HepG2 (cell line): Measurements from ENCODE around the gene CPNE1. TPM values are rescaled to one million over a fixed set of nuclear protein-coding genes. Genes with fewer than 3 reads are reported as not detected.

Experiments used
- ATF6 ChIP-seq: sonication (generic); formaldehyde crosslinking; conservative IDR thresholded peaks from 2 replicates; pipeline ENCODE4 v1.4.0; 2020; ENCODE audit warnings: missing genetic modification reagents
- BCL3 ChIP-seq: sonication (generic); formaldehyde crosslinking; IDR thresholded peaks from 2 replicates; pipeline ENCODE4 v1.5.1; 2020; ENCODE audit warnings: mild to moderate bottlenecking, missing genetic modification reagents, moderate library complexity
- CBX5 ChIP-seq: sonication (generic); formaldehyde crosslinking; IDR thresholded peaks from 2 replicates; pipeline ENCODE4 v1.4.0; 2020; ENCODE audit warnings: missing genetic modification reagents, borderline replicate concordance
- CREB1 ChIP-seq, 2 experiments: fragments of 450-650 bp in 1 of 2; IDR thresholded peaks; 2 replicates each; pipeline ENCODE4 v1.6.1; 2016 to 2017; ENCODE audit warnings: control low read depth in 1 of 2, mild to moderate bottlenecking in 1 of 2, missing compliant biosample characterization in 1 of 2, missing genetic modification characterization in 1 of 2
- HCFC1 ChIP-seq: fragments of 150-350 bp; IDR thresholded peaks from 2 replicates; pipeline ENCODE4 v1.6.1; 2014; ENCODE audit warnings: low read depth, low read length
- NFIC ChIP-seq: IDR thresholded peaks from 2 replicates; pipeline ENCODE4 v1.6.1; 2012; ENCODE audit warnings: mild to moderate bottlenecking, low read length, inconsistent platforms
- NONO ChIP-seq, 2 experiments: fragments of 450-650 bp in 1 of 2; sonication (generic) in 1 of 2; formaldehyde crosslinking in 1 of 2; IDR thresholded peaks in 1 of 2; conservative IDR thresholded peaks in 1 of 2; 2 replicates each; pipeline versions ENCODE4 v1.6.1 to v1.8.0; 2017 to 2022; ENCODE audit warnings: mild to moderate bottlenecking in 1 of 2, missing genetic modification reagents in 1 of 2, moderate library complexity in 1 of 2
- RAD21 ChIP-seq: fragments of 450-650 bp; formaldehyde crosslinking; IDR thresholded peaks from 2 replicates; pipeline ENCODE4 v1.5.0; 2020; ENCODE audit warnings: mild to moderate bottlenecking
- U2AF1 ChIP-seq: fragments of 200-400 bp; formaldehyde crosslinking; optimal IDR thresholded peaks from 2 replicates; pipeline ENCODE3; 2017; ENCODE audit warnings: mild to moderate bottlenecking, low read depth, low read length
- WIZ ChIP-seq: sonication (generic); formaldehyde crosslinking; IDR thresholded peaks from 2 replicates; pipeline ENCODE4 v1.5.1; 2020; ENCODE audit warnings: mild to moderate bottlenecking, missing genetic modification reagents
- ZNF513 ChIP-seq: sonication (generic); formaldehyde crosslinking; conservative IDR thresholded peaks from 2 replicates; pipeline ENCODE4 v1.5.0; 2020; ENCODE audit warnings: missing genetic modification reagents
- polyA plus RNA-seq, 8 experiments: library from polyadenylated mRNA; depleted of rRNA in 3 of 8; stranded (reverse) in 7 of 8; unstranded in 1 of 8; fragments of >200 nt; fragmentation: Illumina TruSeq in 4 of 8; extraction: Trizol in 4 of 8; gene quantifications; 2 replicates each; pipeline versions ENCODE4 v1.2.1 to v1.2.3, GENCODE V29; 2011 to 2016; ENCODE audit warnings: low read depth in 4 of 8, missing spikeins in 1 of 8, mixed read lengths in 1 of 8; ENCODE audit not compliant: insufficient read depth in 1 of 8
- total RNA-seq, 5 experiments: library from RNA; depleted of rRNA; stranded (reverse); fragments of >200 nt; fragmentation: Illumina TruSeq; extraction: Trizol; gene quantifications; 2 replicates each; pipeline ENCODE4 v1.2.3, GENCODE V29; 2016; ENCODE audit warnings: low read depth in 1 of 5
- TF ChIP-seq, protein P1 (sequence below): sonication (generic); formaldehyde crosslinking; IDR thresholded peaks from 2 replicates; pipeline ENCODE4 v1.5.0; 2020; ENCODE audit warnings: mild to moderate bottlenecking, missing genetic modification reagents, borderline replicate concordance

CPNE1 gene
- total and polyA plus RNA-seq, 2 of the 13 experiments (the other 11 are each of a cell fraction or from before 2014, with no cell fraction given): 408 to 431 TPM

DNA sequence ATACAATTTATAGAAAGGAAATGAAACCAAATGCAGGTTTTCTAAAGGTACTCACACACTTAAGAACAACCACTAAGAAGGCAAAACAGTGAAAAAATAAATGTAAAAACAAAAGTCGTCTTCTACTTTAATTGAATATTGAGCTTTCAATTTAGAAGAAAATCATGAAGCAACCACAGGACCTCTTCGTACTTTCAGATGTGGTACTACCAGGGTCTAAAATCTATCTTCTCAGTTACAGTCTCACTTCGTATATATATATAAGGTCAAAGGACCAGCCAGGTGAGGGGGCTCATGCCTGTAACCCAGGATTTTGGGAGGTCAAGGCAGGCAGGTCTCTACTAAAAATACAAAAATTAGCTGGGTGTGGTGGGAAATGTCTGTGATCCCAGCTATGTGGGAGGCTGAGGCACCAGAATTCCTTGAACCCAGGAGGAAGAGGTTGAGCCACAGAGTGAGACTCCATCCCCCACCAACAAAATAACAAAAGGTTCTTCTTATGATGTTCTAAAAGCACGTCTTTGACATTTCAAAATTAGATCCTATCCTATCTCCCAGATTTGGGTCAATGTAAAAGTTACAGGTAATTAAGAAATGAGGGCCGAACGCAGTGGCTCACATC lies 47.0 kb upstream of the CPNE1 start (continued):
- TF ChIP-seq, protein P1, sequence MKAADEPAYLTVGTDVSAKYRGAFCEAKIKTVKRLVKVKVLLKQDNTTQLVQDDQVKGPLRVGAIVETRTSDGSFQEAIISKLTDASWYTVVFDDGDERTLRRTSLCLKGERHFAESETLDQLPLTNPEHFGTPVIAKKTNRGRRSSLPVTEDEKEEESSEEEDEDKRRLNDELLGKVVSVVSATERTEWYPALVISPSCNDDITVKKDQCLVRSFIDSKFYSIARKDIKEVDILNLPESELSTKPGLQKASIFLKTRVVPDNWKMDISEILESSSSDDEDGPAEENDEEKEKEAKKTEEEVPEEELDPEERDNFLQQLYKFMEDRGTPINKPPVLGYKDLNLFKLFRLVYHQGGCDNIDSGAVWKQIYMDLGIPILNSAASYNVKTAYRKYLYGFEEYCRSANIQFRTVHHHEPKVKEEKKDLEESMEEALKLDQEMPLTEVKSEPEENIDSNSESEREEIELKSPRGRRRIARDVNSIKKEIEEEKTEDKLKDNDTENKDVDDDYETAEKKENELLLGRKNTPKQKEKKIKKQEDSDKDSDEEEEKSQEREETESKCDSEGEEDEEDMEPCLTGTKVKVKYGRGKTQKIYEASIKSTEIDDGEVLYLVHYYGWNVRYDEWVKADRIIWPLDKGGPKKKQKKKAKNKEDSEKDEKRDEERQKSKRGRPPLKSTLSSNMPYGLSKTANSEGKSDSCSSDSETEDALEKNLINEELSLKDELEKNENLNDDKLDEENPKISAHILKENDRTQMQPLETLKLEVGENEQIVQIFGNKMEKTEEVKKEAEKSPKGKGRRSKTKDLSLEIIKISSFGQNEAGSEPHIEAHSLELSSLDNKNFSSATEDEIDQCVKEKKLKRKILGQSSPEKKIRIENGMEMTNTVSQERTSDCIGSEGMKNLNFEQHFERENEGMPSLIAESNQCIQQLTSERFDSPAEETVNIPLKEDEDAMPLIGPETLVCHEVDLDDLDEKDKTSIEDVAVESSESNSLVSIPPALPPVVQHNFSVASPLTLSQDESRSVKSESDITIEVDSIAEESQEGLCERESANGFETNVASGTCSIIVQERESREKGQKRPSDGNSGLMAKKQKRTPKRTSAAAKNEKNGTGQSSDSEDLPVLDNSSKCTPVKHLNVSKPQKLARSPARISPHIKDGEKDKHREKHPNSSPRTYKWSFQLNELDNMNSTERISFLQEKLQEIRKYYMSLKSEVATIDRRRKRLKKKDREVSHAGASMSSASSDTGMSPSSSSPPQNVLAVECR: no peak
- TF ChIP-seq NONO (IDR thresholded peaks at IDR 0.05) (no peak), NONO (CRISPR knock-in tag; conservative IDR thresholded peaks at IDR 0.05) (no peak), HCFC1 (no peak), U2AF1 (no peak), CBX5 (CRISPR knock-in tag) (no peak), WIZ (CRISPR knock-in tag) (no peak), ATF6 (CRISPR knock-in tag) (0 out of 2 replicates have a peak, but pooled peaks have one; percentile 21), NFIC (no peak), BCL3 (CRISPR knock-in tag) (no peak), ZNF513 (CRISPR knock-in tag) (no peak), CREB1 (IDR thresholded peaks at IDR 0.05) (no peak), CREB1 (CRISPR knock-in tag; IDR thresholded peaks at IDR 0.05) (no peak), RAD21 (0 out of 2 replicates have a peak, but pooled peaks have one; percentile 7)
